ENCODE measurements around the gene SRP68. TPM values are rescaled to one million over a fixed set of nuclear protein-coding genes. Genes with fewer than 3 reads are reported as not detected.

SRP68 gene
- total RNA-seq, 2 donors from 2014 or later: 65.1 to 78.0 TPM

- no peak for TF ChIP-seq CTCF (IDR thresholded peaks at IDR 0.05)
- DNase-seq: no peak
- Histone ChIP-seq H3K36me3 (peaks cover 26% of the 10 kb centered on the region), H3K4me1 (no peaks in the 10 kb centered on the region), H3K27me3 (no peaks in the 10 kb centered on the region), H3K9me3 (no peaks in the 10 kb centered on the region), H3K9ac (ENCODE audit: low read depth in 2 of 2, low read length in 2 of 2) (no peak overlapping the region), H3K4me3 (no peak overlapping the region), H3K27ac (no peak overlapping the region)
- intact Hi-C loops (cut with DNase I): no loop called here
These were observed 31.9 kb downstream of the SRP68 start for GRCh38 chr17:76040376-76040775.

GRCh38 chr17:76039121-76039520 is 33.2 kb downstream of the SRP68 start:
- no peak overlapping the region for H3K27ac ChIP-seq
- no peak for DNase-seq
- no peak for TF ChIP-seq CTCF (IDR thresholded peaks at IDR 0.05)
- H3K36me3 ChIP-seq: peaks cover 15% of the 10 kb centered on the region
- no peaks in the 10 kb centered on the region for H3K27me3 ChIP-seq
- no peaks in the 10 kb centered on the region for H3K4me1 ChIP-seq
- H3K9me3 ChIP-seq: no peaks in the 10 kb centered on the region
- no peak overlapping the region for H3K4me3 ChIP-seq
- H3K9ac ChIP-seq (ENCODE audit: low read depth in 2 of 2, low read length in 2 of 2): no peak overlapping the region
- intact Hi-C loops (cut with DNase I): no loop called here

GRCh38 chr17:76038050-76038449 is 34.3 kb downstream of the SRP68 start:
- intact Hi-C loops (cut with DNase I): no loop called here
- H3K27ac ChIP-seq: peak overlapping the region; percentile 25
- peaks cover 9% of the 10 kb centered on the region for H3K36me3 ChIP-seq
- no peaks in the 10 kb centered on the region for H3K27me3 ChIP-seq
- no peak for TF ChIP-seq CTCF (IDR thresholded peaks at IDR 0.05)
- no peak for DNase-seq
- no peaks in the 10 kb centered on the region for H3K9me3 ChIP-seq
- H3K4me1 ChIP-seq: no peaks in the 10 kb centered on the region
- H3K9ac ChIP-seq (ENCODE audit: low read depth in 2 of 2, low read length in 2 of 2): no peak overlapping the region
- H3K4me3 ChIP-seq: no peak overlapping the region

- no peaks in the 10 kb centered on the region for H3K27me3 ChIP-seq
- no peaks in the 10 kb centered on the region for H3K9me3 ChIP-seq
- H3K4me1 ChIP-seq: no peaks in the 10 kb centered on the region
- H3K9ac ChIP-seq (ENCODE audit: low read depth in 2 of 2, low read length in 2 of 2): no peak overlapping the region
- peaks cover 5% of the 10 kb centered on the region for H3K36me3 ChIP-seq
- no peak for TF ChIP-seq CTCF (IDR thresholded peaks at IDR 0.05)
- DNase-seq: no peak
- H3K4me3 ChIP-seq: no peak overlapping the region
- intact Hi-C loops (cut with DNase I): no loop called here
- peak overlapping the region; percentile 25 for H3K27ac ChIP-seq
These were observed 35.6 kb downstream of the SRP68 start for GRCh38 chr17:76036497-76037261.

- DNase-seq: no peak
These were observed 37.6 kb downstream of the SRP68 start for GRCh38 chr17:76034428-76035350.

More at GRCh38 chr17:76034428-76035350, 37.6 kb downstream of the SRP68 start:
- Histone ChIP-seq H3K27ac (no peak overlapping the region), H3K36me3 (no peaks in the 10 kb centered on the region), H3K4me1 (peaks cover 2% of the 10 kb centered on the region), H3K4me3 (no peak overlapping the region), H3K9me3 (no peaks in the 10 kb centered on the region), H3K27me3 (no peaks in the 10 kb centered on the region), H3K9ac (ENCODE audit: low read depth in 2 of 2, low read length in 2 of 2) (no peak overlapping the region)
- intact Hi-C loops (cut with DNase I): no loop called here
- no peak for TF ChIP-seq CTCF (IDR thresholded peaks at IDR 0.05)

Data from colonic mucosa (tissue), 4 donors.